ENCODE measurements around the gene SERP2. TPM values are rescaled to one million over a fixed set of nuclear protein-coding genes. Genes with fewer than 3 reads are reported as not detected.

SERP2 gene
- total and polyA plus RNA-seq, 2 donors (not counting 1 experiment from before 2014, with no cell fraction given), result 10.6 to 15.5 TPM

GRCh38 chr13:44388427-44389059, 14.9 kb downstream of the SERP2 start:
- Histone ChIP-seq H3K4me1 (ENCODE audit: control insufficient read depth, extremely low read depth, insufficient read depth, low read length) (no peaks in the 10 kb centered on the region), H3K36me3 (ENCODE audit: control insufficient read depth, insufficient read depth, low read length) (no peaks in the 10 kb centered on the region), H3K9me3 (ENCODE audit: control insufficient read depth, insufficient read depth, low read depth, low read length) (no peaks in the 10 kb centered on the region), H2AFZ (ENCODE audit: low read length) (no peak overlapping the region), H3K9ac (ENCODE audit: insufficient read depth, low read length) (no peak overlapping the region), H3K27ac (ENCODE audit: insufficient read depth, low read length) (no peak overlapping the region), H3K4me3 (replicated peaks in 1 of 4; ENCODE audit: control extremely low read depth in 1 of 4, insufficient read depth in 1 of 4, low read depth in 3 of 4, low read length in 4 of 4) (no peak overlapping the region), H3K4me2 (ENCODE audit: extremely low read depth, insufficient read depth, low read length) (no peak overlapping the region), H3K27me3 (ENCODE audit: control insufficient read depth, insufficient read depth, low read length) (no peaks in the 10 kb centered on the region), H3K79me2 (ENCODE audit: control insufficient read depth, insufficient read depth, low read length) (no peaks in the 10 kb centered on the region), H4K20me1 (ENCODE audit: control insufficient read depth, extremely low read depth, insufficient read depth, low read length) (no peaks in the 10 kb centered on the region)
- no peak for TF ChIP-seq EZH2 (IDR thresholded peaks at IDR 0.05; ENCODE audit: low read length, missing control alignments)
- no peak for DNase-seq (ENCODE audit: low read depth in 2 of 2)

GRCh38 chr13:44389060-44389666, 15.5 kb downstream of the SERP2 start:
- Histone ChIP-seq H3K9ac (ENCODE audit: insufficient read depth, low read length) (no peak overlapping the region), H3K27ac (ENCODE audit: insufficient read depth, low read length) (no peak overlapping the region), H3K4me2 (ENCODE audit: extremely low read depth, insufficient read depth, low read length) (no peak overlapping the region), H2AFZ (ENCODE audit: low read length) (no peak overlapping the region), H3K9me3 (ENCODE audit: control insufficient read depth, insufficient read depth, low read depth, low read length) (no peaks in the 10 kb centered on the region), H4K20me1 (ENCODE audit: control insufficient read depth, extremely low read depth, insufficient read depth, low read length) (no peaks in the 10 kb centered on the region), H3K4me3 (replicated peaks in 1 of 4; ENCODE audit: control extremely low read depth in 1 of 4, insufficient read depth in 1 of 4, low read depth in 3 of 4, low read length in 4 of 4) (no peak overlapping the region), H3K27me3 (ENCODE audit: control insufficient read depth, insufficient read depth, low read length) (no peaks in the 10 kb centered on the region), H3K4me1 (ENCODE audit: control insufficient read depth, extremely low read depth, insufficient read depth, low read length) (no peaks in the 10 kb centered on the region), H3K79me2 (ENCODE audit: control insufficient read depth, insufficient read depth, low read length) (no peaks in the 10 kb centered on the region), H3K36me3 (ENCODE audit: control insufficient read depth, insufficient read depth, low read length) (no peaks in the 10 kb centered on the region)
- TF ChIP-seq EZH2 (IDR thresholded peaks at IDR 0.05; ENCODE audit: low read length, missing control alignments) (no peak), CTCF (conservative IDR thresholded peaks at IDR 0.05 in 1 of 2, IDR thresholded peaks at IDR 0.05 in 1 of 2; ENCODE audit: low read depth in 1 of 2, low read length in 2 of 2) (no peak)
- DNase-seq (ENCODE audit: low read depth in 2 of 2), result no peak

GRCh38 chr13:44389876-44390275, 16.3 kb downstream of the SERP2 start:
- Histone ChIP-seq H3K4me2 (ENCODE audit: extremely low read depth, insufficient read depth, low read length) (no peak overlapping the region), H3K36me3 (ENCODE audit: control insufficient read depth, insufficient read depth, low read length) (no peaks in the 10 kb centered on the region), H4K20me1 (ENCODE audit: control insufficient read depth, extremely low read depth, insufficient read depth, low read length) (no peaks in the 10 kb centered on the region), H3K27ac (ENCODE audit: insufficient read depth, low read length) (no peak overlapping the region), H3K4me3 (replicated peaks in 1 of 4; ENCODE audit: control extremely low read depth in 1 of 4, insufficient read depth in 1 of 4, low read depth in 3 of 4, low read length in 4 of 4) (no peak overlapping the region), H3K79me2 (ENCODE audit: control insufficient read depth, insufficient read depth, low read length) (no peaks in the 10 kb centered on the region), H2AFZ (ENCODE audit: low read length) (no peak overlapping the region), H3K4me1 (ENCODE audit: control insufficient read depth, extremely low read depth, insufficient read depth, low read length) (no peaks in the 10 kb centered on the region), H3K27me3 (ENCODE audit: control insufficient read depth, insufficient read depth, low read length) (no peaks in the 10 kb centered on the region), H3K9ac (ENCODE audit: insufficient read depth, low read length) (no peak overlapping the region), H3K9me3 (ENCODE audit: control insufficient read depth, insufficient read depth, low read depth, low read length) (no peaks in the 10 kb centered on the region)
- no peak for DNase-seq (ENCODE audit: low read depth in 2 of 2)
- TF ChIP-seq CTCF (conservative IDR thresholded peaks at IDR 0.05 in 1 of 2, IDR thresholded peaks at IDR 0.05 in 1 of 2; ENCODE audit: low read depth in 1 of 2, low read length in 2 of 2), result no peak
- no peak for TF ChIP-seq EZH2 (IDR thresholded peaks at IDR 0.05; ENCODE audit: low read length, missing control alignments)

All from fibroblast of lung (primary cell).